Measurements from ENCODE around the gene RSL1D1.

Gene RSL1D1

GRCh38 chr16:11799509-11800381 lies 51.6 kb downstream of the RSL1D1 start:
- TF ChIP-seq CTCF (IDR thresholded peaks at IDR 0.05; ENCODE audit: low read depth, low read length), result no peak
- no peak for DNase-seq (ENCODE audit: low read depth, low spot score)
- no peak overlapping the region for H3K4me3 ChIP-seq (ENCODE audit: low read depth, low read length)

GRCh38 chr16:11799017-11799381 lies 52.3 kb downstream of the RSL1D1 start:
- no peak for DNase-seq (ENCODE audit: low read depth, low spot score)
- TF ChIP-seq CTCF (IDR thresholded peaks at IDR 0.05; ENCODE audit: low read depth, low read length), result no peak
- peak overlapping the region; percentile 81 for H3K4me3 ChIP-seq (ENCODE audit: low read depth, low read length)
- in situ Hi-C loops (cut with HindIII; ENCODE audit: low sequenced_read_pairs), result no loop called here

More at GRCh38 chr16:11799509-11800381, 51.6 kb downstream of the RSL1D1 start:
- in situ Hi-C loops (cut with HindIII; ENCODE audit: low sequenced_read_pairs), result no loop called here

GRCh38 chr16:11797957-11798299 lies 53.4 kb downstream of the RSL1D1 start:
- peak overlapping the region; percentile 81 for H3K4me3 ChIP-seq (ENCODE audit: low read depth, low read length)
- in situ Hi-C loops (cut with HindIII; ENCODE audit: low sequenced_read_pairs), result no loop called here
- no peak for DNase-seq (ENCODE audit: low read depth, low spot score)
- TF ChIP-seq CTCF (IDR thresholded peaks at IDR 0.05; ENCODE audit: low read depth, low read length), result no peak

GRCh38 chr16:11797166-11797956 lies 54.0 kb downstream of the RSL1D1 start, which contains the start of gene ZC3H7A:
ZC3H7A (minus strand) TSS chr16:11797258; CDS start chr16:11782354, 14,904 bp downstream.
- in situ Hi-C loops (cut with HindIII; ENCODE audit: low sequenced_read_pairs), result no loop called here
- DNase-seq (ENCODE audit: low read depth, low spot score), result peak; percentile 98
- TF ChIP-seq CTCF (IDR thresholded peaks at IDR 0.05; ENCODE audit: low read depth, low read length), result peak; percentile 40
- peak within 1 kb of the TSS; percentile 96 for H3K4me3 ChIP-seq (ENCODE audit: low read depth, low read length)

- TF ChIP-seq CTCF (IDR thresholded peaks at IDR 0.05; ENCODE audit: low read depth, low read length), result no peak
- in situ Hi-C loops (cut with HindIII; ENCODE audit: low sequenced_read_pairs), result no loop called here
- DNase-seq (ENCODE audit: low read depth, low spot score), result peak; percentile 47
- H3K4me3 ChIP-seq (ENCODE audit: low read depth, low read length), result peak overlapping the region; percentile 96
Measured at GRCh38 chr16:11796227-11797165, 54.8 kb downstream of the RSL1D1 start.

GRCh38 chr16:11795887-11796226 lies 55.5 kb downstream of the RSL1D1 start:
- H3K4me3 ChIP-seq (ENCODE audit: low read depth, low read length), result peak overlapping the region; percentile 96
- DNase-seq (ENCODE audit: low read depth, low spot score), result no peak
- in situ Hi-C loops (cut with HindIII; ENCODE audit: low sequenced_read_pairs), result no loop called here

More at GRCh38 chr16:11795887-11796226, 55.5 kb downstream of the RSL1D1 start:
- no peak for TF ChIP-seq CTCF (IDR thresholded peaks at IDR 0.05; ENCODE audit: low read depth, low read length)
